ENCODE data around the gene PPIL3. TPM values are rescaled to one million over a fixed set of nuclear protein-coding genes. Genes with fewer than 3 reads are reported as not detected.

The PPIL3 gene
- total and polyA plus RNA-seq, 9 of the 15 experiments (the other 6 are each of a cell fraction or from before 2014, with no cell fraction given), result 22.4 to 66.2 (median 49.0) TPM

GRCh38 chr2:200901459-200902072 lies 12.7 kb upstream of the PPIL3 start:
- Histone ChIP-seq H3K4me3 (no peak overlapping the region), H3K4me2 (ENCODE audit: insufficient read depth, low read length) (no peak overlapping the region), H3K36me3 (ENCODE audit: control insufficient read depth, insufficient read depth, low read length) (peaks cover 78% of the 10 kb centered on the region), H3K9me3 (replicated peaks; ENCODE audit: control insufficient read depth, insufficient read depth, low read depth, low read length) (no peaks in the 10 kb centered on the region), H4K20me1 (replicated peaks; ENCODE audit: control insufficient read depth, insufficient read depth, low read length) (no peaks in the 10 kb centered on the region), H3K4me1 (replicated peaks in 1 of 2; ENCODE audit: control insufficient read depth in 2 of 2, insufficient read depth in 2 of 2, low read length in 2 of 2) (no peaks in the 10 kb centered on the region), H3K27me3 (ENCODE audit: control insufficient read depth in 2 of 2, insufficient read depth in 2 of 2, low read length in 2 of 2) (no peaks in the 10 kb centered on the region), H3K9ac (ENCODE audit: insufficient read depth in 1 of 2, low read depth in 2 of 2, low read length in 2 of 2) (no peak overlapping the region), H3K27ac (ENCODE audit: extremely low read depth, low read depth, low read length) (no peak overlapping the region), H3K79me2 (ENCODE audit: control insufficient read depth, insufficient read depth, low read length) (no peaks in the 10 kb centered on the region), H3K9me1 (ENCODE audit: control insufficient read depth, insufficient read depth, low read length) (no peaks in the 10 kb centered on the region), H2AFZ (ENCODE audit: low read depth, low read length) (no peak overlapping the region)
- intact Hi-C loops (cut with micrococcal nuclease) (loop anchor here (1.0 to 2.0 kb wide), 3 partner anchors 189 to 331 kb away; no protein-coding TSS in a partner anchor), in situ Hi-C loops (cut with MboI) (loop anchor here (10.0 to 25.0 kb wide), 2 partner anchors 173 to 461 kb away; partner anchors contain the start of genes FLACC1, HYCC2 and NDUFB3)
- CTCF ChIA-PET (ENCODE audit: low intra/inter-chr PET ratio), result interaction anchor here (0.5 to 2.6 kb wide), 7 partner anchors 168 to 1400 kb away, joined by 3 to 18 read pairs (median 5); no protein-coding TSS in a partner anchor
- peak; percentile 98 for ATAC-seq
- peak; percentile 97 for FAIRE-seq
- DNase-seq (ENCODE audit: extremely low read depth in 1 of 4, low spot score in 3 of 4), result peak; percentile 67 to 84 (median 73)
- POLR2A ChIA-PET, result interaction anchor here (0.6 to 1.6 kb wide), 2 partner anchors 12 to 331 kb away, joined by 3 to 10 read pairs; partner anchors contain the start of genes NIF3L1 and PPIL3
- WGBS (ENCODE audit: insufficient coverage, low coverage, missing lambda C conversion rate), result 0% methylated on average over 4 of the region's 4 CpGs
- no TSS peak for BruUV-seq (replicated peaks)
- no peak for TF ChIP-seq CHD1 (IDR thresholded peaks at IDR 0.05; ENCODE audit: low read length)
- TF ChIP-seq NFIC (IDR thresholded peaks at IDR 0.05), result no peak
- 0 out of 2 replicates have a peak, but pooled peaks have one; percentile 10 for TF ChIP-seq KLF16 (IDR thresholded peaks at IDR 0.05)
- peak in 1 of 2 experiments; percentile 15; a peak in 1 of 4 replicates for TF ChIP-seq RCOR1 (IDR thresholded peaks at IDR 0.05; ENCODE audit: borderline replicate concordance in 1 of 2, low read depth in 2 of 2, low read length in 2 of 2)
- TF ChIP-seq CTCF (IDR thresholded peaks at IDR 0.05 in 2 of 3, conservative IDR thresholded peaks at IDR 0.05 in 1 of 3; ENCODE audit: insufficient read depth in 2 of 3, low read depth in 1 of 3, low read length in 3 of 3), result peak; percentile 78 to 92 (median 89)
- peak; percentile 14; the same call in 1 of the 2 replicates for TF ChIP-seq RB1 (IDR thresholded peaks at IDR 0.05; ENCODE audit: low read depth)
- TF ChIP-seq RAD51 (IDR thresholded peaks at IDR 0.05; ENCODE audit: borderline replicate concordance, low read depth), result no peak
- no peak for TF ChIP-seq KDM5B (IDR thresholded peaks at IDR 0.05; ENCODE audit: insufficient replicate concordance, low read depth, low read length)
- peak; percentile 34; the same call in 1 of the 2 replicates for TF ChIP-seq CREM (IDR thresholded peaks at IDR 0.05; ENCODE audit: low read depth)
- TF ChIP-seq MNT (conservative IDR thresholded peaks at IDR 0.05), result 0 out of 4 replicates have a peak, but pooled peaks of 1 of the 2 experiments have one; percentile 23
- peak; percentile 51; the same call in 1 of the 2 replicates for TF ChIP-seq CC2D1A (IDR thresholded peaks at IDR 0.05)
- no peak for TF ChIP-seq ELK1 (CRISPR knock-in tag; IDR thresholded peaks at IDR 0.05)
- TF ChIP-seq, protein P1, sequence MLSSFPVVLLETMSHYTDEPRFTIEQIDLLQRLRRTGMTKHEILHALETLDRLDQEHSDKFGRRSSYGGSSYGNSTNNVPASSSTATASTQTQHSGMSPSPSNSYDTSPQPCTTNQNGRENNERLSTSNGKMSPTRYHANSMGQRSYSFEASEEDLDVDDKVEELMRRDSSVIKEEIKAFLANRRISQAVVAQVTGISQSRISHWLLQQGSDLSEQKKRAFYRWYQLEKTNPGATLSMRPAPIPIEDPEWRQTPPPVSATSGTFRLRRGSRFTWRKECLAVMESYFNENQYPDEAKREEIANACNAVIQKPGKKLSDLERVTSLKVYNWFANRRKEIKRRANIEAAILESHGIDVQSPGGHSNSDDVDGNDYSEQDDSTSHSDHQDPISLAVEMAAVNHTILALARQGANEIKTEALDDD (IDR thresholded peaks at IDR 0.05), result 0 out of 2 replicates have a peak, but pooled peaks have one; percentile 28
- TF ChIP-seq CGGBP1 (CRISPR knock-in tag; IDR thresholded peaks at IDR 0.05), result no peak
- peak; percentile 71 to 76 for TF ChIP-seq RAD21 (CRISPR knock-in tag; conservative IDR thresholded peaks at IDR 0.05 in 1 of 2, IDR thresholded peaks at IDR 0.05 in 1 of 2)
